ENCODE results near the gene PRRT1. TPM values are rescaled to one million over a fixed set of nuclear protein-coding genes. Genes with fewer than 3 reads are reported as not detected.

Gene PRRT1
- total RNA-seq, 1 donor from 2014 or later = not detected

- H3K4me1 ChIP-seq = peaks cover 15% of the 10 kb centered on the region
- no peak overlapping the region for H3K27ac Mint-ChIP-seq
- peaks cover 6% of the 10 kb centered on the region for H3K36me3 Mint-ChIP-seq
- no peaks in the 10 kb centered on the region for H3K9me3 Mint-ChIP-seq
- H3K27ac ChIP-seq = no peak overlapping the region
- H3K27me3 Mint-ChIP-seq (ENCODE audit: insufficient read depth, low read depth) = peaks cover 4% of the 10 kb centered on the region
- peaks cover 11% of the 10 kb centered on the region for H3K27me3 ChIP-seq
- H3K4me3 ChIP-seq = no peak overlapping the region
- H3F3A ChIP-seq (ENCODE audit: low read depth) = no peaks in the 10 kb centered on the region
- no peak for DNase-seq (ENCODE audit: low spot score)
- H3K4me1 Mint-ChIP-seq = peaks cover 24% of the 10 kb centered on the region
- H3K9ac ChIP-seq = no peak overlapping the region
- H3K9me3 ChIP-seq (ENCODE audit: low read depth) = no peaks in the 10 kb centered on the region
- no peak overlapping the region for H3K4me2 ChIP-seq
- H3K4me3 Mint-ChIP-seq = no peak overlapping the region
- H3K36me3 ChIP-seq = no peaks in the 10 kb centered on the region
- TF ChIP-seq EZH2phosphoT487 (IDR thresholded peaks at IDR 0.05) (no peak), EZH2 (IDR thresholded peaks at IDR 0.05) (no peak), CTCF (IDR thresholded peaks at IDR 0.05) (no peak)
- no peaks in the 10 kb centered on the region for H3K79me2 ChIP-seq (ENCODE audit: low read depth)
- H4K20me1 ChIP-seq (ENCODE audit: low read depth) = no peaks in the 10 kb centered on the region
- H2AFZ ChIP-seq (replicated peaks) = no peak overlapping the region
Measured at GRCh38 chr6:32110632-32111031, 41.1 kb downstream of the PRRT1 start.

- Histone ChIP-seq H3K4me1 (peaks cover 15% of the 10 kb centered on the region), H3K79me2 (ENCODE audit: low read depth) (no peaks in the 10 kb centered on the region), H3K27ac (no peak overlapping the region), H3K4me3 (no peak overlapping the region), H3F3A (ENCODE audit: low read depth) (no peaks in the 10 kb centered on the region), H3K36me3 (no peaks in the 10 kb centered on the region), H3K4me2 (no peak overlapping the region), H2AFZ (replicated peaks) (no peak overlapping the region), H3K9ac (no peak overlapping the region), H3K27me3 (peaks cover 11% of the 10 kb centered on the region), H4K20me1 (ENCODE audit: low read depth) (no peaks in the 10 kb centered on the region), H3K9me3 (ENCODE audit: low read depth) (no peaks in the 10 kb centered on the region)
- H3K27ac Mint-ChIP-seq = no peak overlapping the region
- peaks cover 4% of the 10 kb centered on the region for H3K27me3 Mint-ChIP-seq (ENCODE audit: insufficient read depth, low read depth)
- H3K9me3 Mint-ChIP-seq = no peaks in the 10 kb centered on the region
- peaks cover 23% of the 10 kb centered on the region for H3K4me1 Mint-ChIP-seq
- H3K36me3 Mint-ChIP-seq = peaks cover 5% of the 10 kb centered on the region
- H3K4me3 Mint-ChIP-seq = no peak overlapping the region
- DNase-seq (ENCODE audit: low spot score) = no peak
- no peak for TF ChIP-seq EZH2 (IDR thresholded peaks at IDR 0.05)
Measured at GRCh38 chr6:32109765-32110160, 42.0 kb downstream of the PRRT1 start.

GRCh38 chr6:32109114-32109764, 42.5 kb downstream of the PRRT1 start, which contains the start of gene TNXB:
TSS of gene TNXB (minus strand) at chr6:32109338. CDS start at chr6:32098198, 11,140 bp downstream.
- H3K9ac ChIP-seq = no peak within 1 kb of the TSS
- H3K4me3 ChIP-seq = no peak within 1 kb of the TSS
- peak within 1 kb of the TSS; percentile 29 for H3K27ac Mint-ChIP-seq
- no peak for DNase-seq (ENCODE audit: low spot score)
- H3K9me3 ChIP-seq (ENCODE audit: low read depth) = no peaks in the 10 kb centered on the region
- no peaks in the 10 kb centered on the region for H3K79me2 ChIP-seq (ENCODE audit: low read depth)
- no peak within 1 kb of the TSS for H3K27ac ChIP-seq
- H3K4me3 Mint-ChIP-seq = peak within 1 kb of the TSS; percentile 11
- no peaks in the 10 kb centered on the region for H3F3A ChIP-seq (ENCODE audit: low read depth)
- peaks cover 3% of the 10 kb centered on the region for H3K36me3 Mint-ChIP-seq
- H3K4me1 Mint-ChIP-seq = peaks cover 22% of the 10 kb centered on the region
- no peak within 1 kb of the TSS for H2AFZ ChIP-seq (replicated peaks)
- no peaks in the 10 kb centered on the region for H3K9me3 Mint-ChIP-seq
- H3K27me3 Mint-ChIP-seq (ENCODE audit: insufficient read depth, low read depth) = peaks cover 4% of the 10 kb centered on the region
- no peaks in the 10 kb centered on the region for H3K36me3 ChIP-seq
- peaks cover 16% of the 10 kb centered on the region for H3K27me3 ChIP-seq
- TF ChIP-seq EZH2phosphoT487 (IDR thresholded peaks at IDR 0.05) (no peak), EZH2 (IDR thresholded peaks at IDR 0.05) (no peak), CTCF (IDR thresholded peaks at IDR 0.05) (no peak)
- H4K20me1 ChIP-seq (ENCODE audit: low read depth) = no peaks in the 10 kb centered on the region
- peaks cover 15% of the 10 kb centered on the region for H3K4me1 ChIP-seq
- peak within 1 kb of the TSS; percentile 34 for H3K4me2 ChIP-seq

- DNase-seq (ENCODE audit: low spot score) = no peak
- H3K36me3 Mint-ChIP-seq = peaks cover 3% of the 10 kb centered on the region
- no peaks in the 10 kb centered on the region for H3K36me3 ChIP-seq
- no peaks in the 10 kb centered on the region for H3K79me2 ChIP-seq (ENCODE audit: low read depth)
- H3K4me3 Mint-ChIP-seq = peak overlapping the region; percentile 11
- no peaks in the 10 kb centered on the region for H3F3A ChIP-seq (ENCODE audit: low read depth)
- H3K4me2 ChIP-seq = peak overlapping the region; percentile 34
- H3K27me3 Mint-ChIP-seq (ENCODE audit: insufficient read depth, low read depth) = peaks cover 4% of the 10 kb centered on the region
- peaks cover 22% of the 10 kb centered on the region for H3K4me1 Mint-ChIP-seq
- H3K9me3 ChIP-seq (ENCODE audit: low read depth) = no peaks in the 10 kb centered on the region
- H4K20me1 ChIP-seq (ENCODE audit: low read depth) = no peaks in the 10 kb centered on the region
- H3K27ac ChIP-seq = no peak overlapping the region
- peaks cover 15% of the 10 kb centered on the region for H3K4me1 ChIP-seq
- TF ChIP-seq EZH2 (IDR thresholded peaks at IDR 0.05) (no peak), EZH2phosphoT487 (IDR thresholded peaks at IDR 0.05) (no peak), CTCF (IDR thresholded peaks at IDR 0.05) (no peak)
- H3K9me3 Mint-ChIP-seq = no peaks in the 10 kb centered on the region
- H3K27ac Mint-ChIP-seq = peak overlapping the region; percentile 29
- no peak overlapping the region for H2AFZ ChIP-seq (replicated peaks)
- no peak overlapping the region for H3K4me3 ChIP-seq
- peaks cover 21% of the 10 kb centered on the region for H3K27me3 ChIP-seq
- H3K9ac ChIP-seq = no peak overlapping the region
Measured at GRCh38 chr6:32108727-32109113, 43.0 kb downstream of the PRRT1 start.
